CD14-positive monocyte (primary cell): ENCODE data around the gene MPHOSPH6. TPM values are rescaled to one million over a fixed set of nuclear protein-coding genes. Genes with fewer than 3 reads are reported as not detected.

Experiments used
- DNase-seq, 3 donors: peaks; one replicate each; pipeline ENCODE4 v3.0.0-alpha.2; 2011 to 2022
- H2AFZ ChIP-seq: 2 replicates; pipeline ENCODE4 v1.6.0; 2012; ENCODE audit warnings: mild to moderate bottlenecking, low read depth, low read length, inconsistent platforms; ENCODE audit not compliant: insufficient read depth, poor library complexity, severe bottlenecking
- H3K27ac ChIP-seq, 2 donors: 1 replicate in 1 of 2; 2 replicates in 1 of 2; pipeline ENCODE4 v1.5.1; 2012 to 2013; ENCODE audit warnings: low read length in 2 of 2, control low read depth in 1 of 2, inconsistent platforms in 1 of 2, low read depth in 1 of 2, mild to moderate bottlenecking in 1 of 2
- H3K27me3 ChIP-seq, 2 donors: one replicate each; pipeline versions ENCODE4 v1.6.0 to v1.6.1; 2011 to 2013; ENCODE audit warnings: low read length in 2 of 2; ENCODE audit not compliant: control insufficient read depth in 2 of 2, insufficient read depth in 2 of 2
- H3K36me3 ChIP-seq, 2 donors: replicated peaks in 1 of 2; 1 replicate in 1 of 2; 2 replicates in 1 of 2; pipeline versions ENCODE4 v1.5.1 to v1.6.1; 2012 to 2013; ENCODE audit warnings: low read length in 2 of 2, control low read depth in 1 of 2, inconsistent platforms in 1 of 2, mild to moderate bottlenecking in 1 of 2; ENCODE audit not compliant: insufficient read depth in 2 of 2, control insufficient read depth in 1 of 2
- H3K4me1 ChIP-seq, 2 donors: 1 replicate in 1 of 2; 2 replicates in 1 of 2; pipeline versions ENCODE4 v1.5.1 to v1.6.1; 2012 to 2013; ENCODE audit warnings: low read length in 2 of 2, control low read depth in 1 of 2, inconsistent platforms in 1 of 2, mild to moderate bottlenecking in 1 of 2, moderate library complexity in 1 of 2; ENCODE audit not compliant: insufficient read depth in 2 of 2, control insufficient read depth in 1 of 2
- H3K4me2 ChIP-seq: replicated peaks from 2 replicates; pipeline ENCODE3; 2012; ENCODE audit warnings: low read length, moderate library complexity, mild to moderate bottlenecking; ENCODE audit not compliant: poor library complexity, severe bottlenecking; ENCODE audit errors: extremely low read depth
- H3K4me3 ChIP-seq, 3 experiments: fragments of 200-600 bp in 1 of 3; sonication (generic) in 1 of 3; replicated peaks in 1 of 3; 1 replicate in 2 of 3; 2 replicates in 1 of 3; pipeline ENCODE4 v1.5.1; 2011 to 2013; ENCODE audit warnings: low read length in 3 of 3, mild to moderate bottlenecking in 3 of 3, control low read depth in 2 of 3, low read depth in 2 of 3, inconsistent platforms in 1 of 3, moderate library complexity in 1 of 3
- H3K79me2 ChIP-seq: 2 replicates; pipeline ENCODE4 v1.6.0; 2012; ENCODE audit warnings: mild to moderate bottlenecking, control low read depth, inconsistent platforms, low read length, moderate library complexity; ENCODE audit not compliant: insufficient read depth
- H3K9ac ChIP-seq: 2 replicates; pipeline ENCODE4 v1.6.0; 2017; ENCODE audit warnings: low read length, mild to moderate bottlenecking; ENCODE audit not compliant: insufficient read depth, poor library complexity, severe bottlenecking
- H3K9me3 ChIP-seq, 2 donors: replicated peaks in 1 of 2; 1 replicate in 1 of 2; 2 replicates in 1 of 2; pipeline versions ENCODE4 v1.5.1 to v1.6.1; 2012 to 2013; ENCODE audit warnings: low read length in 2 of 2, control low read depth in 1 of 2; ENCODE audit not compliant: control insufficient read depth in 1 of 2, insufficient read depth in 1 of 2
- H4K20me1 ChIP-seq: 2 replicates; pipeline ENCODE4 v1.6.0; 2012; ENCODE audit warnings: mild to moderate bottlenecking, low read length, control low read depth, moderate library complexity; ENCODE audit not compliant: insufficient read depth
- H3K27ac Mint-ChIP-seq, 7 donors: one replicate each; pipeline ENCODE4 v1.8.0; 2020; ENCODE audit warnings: mild to moderate bottlenecking in 7 of 7, mixed read lengths in 7 of 7, moderate library complexity in 6 of 7, inconsistent platforms in 2 of 7
- H3K27me3 Mint-ChIP-seq, 3 donors: one replicate each; pipeline ENCODE4 v1.8.0; 2021 to 2022; ENCODE audit warnings: low read depth in 3 of 3, mild to moderate bottlenecking in 3 of 3, mixed read lengths in 3 of 3, moderate library complexity in 3 of 3, inconsistent platforms in 1 of 3
- H3K36me3 Mint-ChIP-seq, 2 donors: one replicate each; pipeline ENCODE4 v1.8.0; 2020; ENCODE audit warnings: mixed read lengths in 2 of 2, inconsistent platforms in 1 of 2, mild to moderate bottlenecking in 1 of 2
- H3K4me1 Mint-ChIP-seq: one replicate; pipeline ENCODE4 v1.8.0; 2020; ENCODE audit warnings: mild to moderate bottlenecking, mixed read lengths
- H3K4me3 Mint-ChIP-seq, 2 donors: one replicate each; pipeline ENCODE4 v1.8.0; 2020; ENCODE audit warnings: mild to moderate bottlenecking in 2 of 2, mixed read lengths in 2 of 2, moderate library complexity in 1 of 2
- H3K9me3 Mint-ChIP-seq, 7 donors: one replicate each; pipeline ENCODE4 v1.8.0; 2020 to 2022; ENCODE audit warnings: mixed read lengths in 7 of 7, mild to moderate bottlenecking in 6 of 7, moderate library complexity in 6 of 7, inconsistent platforms in 2 of 7
- CTCF ChIP-seq: fragments of 200-600 bp; IDR thresholded peaks from one replicate; pipeline ENCODE4 v1.8.0; 2022; ENCODE audit warnings: antibody characterized with exemption, mild to moderate bottlenecking
- WGBS: methylation state at CpG from one replicate; pipeline ENCODE4 v1.1.5; 2013; ENCODE audit warnings: missing lambda C conversion rate; ENCODE audit not compliant: insufficient coverage; 5-methylcytosine and 5-hydroxymethylcytosine counted together
- intact Hi-C, 2 donors: fragments of 100-400 bp; cut with micrococcal nuclease; formaldehyde crosslinking; loops; one replicate each; pipeline versions ENCODE4 v1.15.0 to v1.15.1; 2023
- polyA plus RNA-seq, 3 donors: library from polyadenylated mRNA; depleted of rRNA in 1 of 3; unstranded in 2 of 3; stranded (reverse) in 1 of 3; fragments of 300-500 nt in 2 of 3; fragments of >200 nt in 1 of 3; fragmentation: Illumina TruSeq in 2 of 3; gene quantifications; 1 replicate in 2 of 3; 2 replicates in 1 of 3; pipeline ENCODE4 v1.2.3, GENCODE V29; 2012 to 2021

MPHOSPH6 gene
- polyA plus RNA-seq, 3 donors = 8.6 to 37.6 (median 20.2) TPM

- peak overlapping the region in 1 of 2 donors; percentile 1 for H3K4me3 Mint-ChIP-seq
- H3K27me3 ChIP-seq = no peaks in the 10 kb centered on the region
- no peak overlapping the region for H3K4me2 ChIP-seq
- peaks cover 29% of the 10 kb centered on the region for H3K4me1 Mint-ChIP-seq
- TF ChIP-seq CTCF = no peak
- H3K27ac ChIP-seq = no peak overlapping the region
- H3K79me2 ChIP-seq = no peaks in the 10 kb centered on the region
- peak overlapping the region in 6 of 7 donors; percentile 6 to 84 (median 76) for H3K27ac Mint-ChIP-seq
- H2AFZ ChIP-seq = no peak overlapping the region
- no peak overlapping the region for H3K9ac ChIP-seq
- peaks cover 0 to 2% of the 10 kb centered on the region in 2 donors for H3K36me3 Mint-ChIP-seq
- H3K36me3 ChIP-seq = no peaks in the 10 kb centered on the region
- H3K9me3 Mint-ChIP-seq = no peaks in the 10 kb centered on the region
- peak in 2 of 3 donors; percentile 75 to 87 for DNase-seq
- H3K27me3 Mint-ChIP-seq = peaks cover 0 to 3% (median 2%) of the 10 kb centered on the region in 3 donors
- H3K4me1 ChIP-seq = peaks cover 30 to 35% of the 10 kb centered on the region in 2 donors
- H3K9me3 ChIP-seq = no peaks in the 10 kb centered on the region
- H4K20me1 ChIP-seq = no peaks in the 10 kb centered on the region
- intact Hi-C loops = no loop called here
- no CpG with 5 or more reads among the region's 1 CpG for WGBS
- no peak overlapping the region for H3K4me3 ChIP-seq
These were observed 13.0 kb upstream of the MPHOSPH6 start for GRCh38 chr16:82183004-82183397.

GRCh38 chr16:82182266-82183003 is 12.4 kb upstream of the MPHOSPH6 start:
- intact Hi-C loops = no loop called here
- no peak overlapping the region for H2AFZ ChIP-seq
- H3K27ac Mint-ChIP-seq = peak overlapping the region in 6 of 7 donors; percentile 6 to 84 (median 76)
- no peaks in the 10 kb centered on the region for H3K27me3 ChIP-seq
- peak in 2 of 3 donors; percentile 25 to 31 for DNase-seq
- H3K9ac ChIP-seq = no peak overlapping the region
- no peak overlapping the region for H3K4me2 ChIP-seq
- no peak overlapping the region for H3K4me3 ChIP-seq
- no CpG with 5 or more reads among the region's 4 CpGs for WGBS
- no peaks in the 10 kb centered on the region for H3K9me3 ChIP-seq
- no peaks in the 10 kb centered on the region for H4K20me1 ChIP-seq
- no peaks in the 10 kb centered on the region for H3K79me2 ChIP-seq
- H3K9me3 Mint-ChIP-seq = no peaks in the 10 kb centered on the region
- no peak overlapping the region for H3K27ac ChIP-seq
- no peak for TF ChIP-seq CTCF
- peaks cover 0 to 3% (median 2%) of the 10 kb centered on the region in 3 donors for H3K27me3 Mint-ChIP-seq
- peaks cover 29% of the 10 kb centered on the region for H3K4me1 Mint-ChIP-seq
- no peak overlapping the region for H3K4me3 Mint-ChIP-seq
- H3K36me3 Mint-ChIP-seq = peaks cover 0 to 2% of the 10 kb centered on the region in 2 donors
- no peaks in the 10 kb centered on the region for H3K36me3 ChIP-seq
- peaks cover 30 to 35% of the 10 kb centered on the region in 2 donors for H3K4me1 ChIP-seq
